GM23338 (cell line): ENCODE results near the gene HMCES. TPM values are rescaled to one million over a fixed set of nuclear protein-coding genes. Genes with fewer than 3 reads are reported as not detected.
A peak's percentile ranks its signal among the peaks of the same experiment; 100 is the strongest.

Experiments used
- ATAC-seq: fragments of 200-7000 bp; cut with Tn5 transposase; 3 replicates; pipeline ENCODE4 v1.9.1; 2020
- DNase-seq: peaks from one replicate; pipeline ENCODE4 v3.0.0-alpha.2; 2015; ENCODE audit warnings: low spot score
- H2AFZ ChIP-seq: fragments of 200-600 bp; sonication (generic); 2 replicates; pipeline ENCODE4 v1.8.0; 2016; ENCODE audit warnings: antibody characterized with exemption, mild to moderate bottlenecking, moderate library complexity
- H3F3A ChIP-seq: fragments of 200-600 bp; sonication (generic); replicated peaks from 2 replicates; pipeline ENCODE4 v1.8.0; 2017; ENCODE audit warnings: antibody characterized with exemption, mixed run types, low read depth
- H3K27ac ChIP-seq: fragments of 200-600 bp; sonication (generic); 2 replicates; pipeline ENCODE4 v1.6.1; 2016; ENCODE audit warnings: low read depth
- H3K27me3 ChIP-seq: fragments of 200-600 bp; sonication (generic); 2 replicates; pipeline ENCODE4 v1.8.0; 2016; ENCODE audit warnings: mild to moderate bottlenecking, mixed run types, moderate library complexity; ENCODE audit not compliant: insufficient read depth
- H3K36me3 ChIP-seq: fragments of 200-600 bp; sonication (generic); 2 replicates; pipeline ENCODE4 v1.8.0; 2016; ENCODE audit warnings: mild to moderate bottlenecking; ENCODE audit not compliant: insufficient read depth
- H3K4me1 ChIP-seq: fragments of 200-600 bp; sonication (generic); 2 replicates; pipeline ENCODE4 v1.8.0; 2016; ENCODE audit warnings: mild to moderate bottlenecking, moderate library complexity; ENCODE audit not compliant: insufficient read depth
- H3K4me2 ChIP-seq: fragments of 200-600 bp; sonication (generic); 2 replicates; pipeline ENCODE4 v1.7.1; 2017; ENCODE audit warnings: mixed run types
- H3K4me3 ChIP-seq: fragments of 200-600 bp; sonication (generic); 2 replicates; pipeline ENCODE4 v1.6.1; 2016; ENCODE audit warnings: mixed run types
- H3K79me2 ChIP-seq: fragments of 200-600 bp; sonication (generic); replicated peaks from 2 replicates; pipeline ENCODE4 v1.8.0; 2017; ENCODE audit warnings: mild to moderate bottlenecking; ENCODE audit not compliant: insufficient read depth
- H3K9me2 ChIP-seq: fragments of 200-600 bp; sonication (generic); 2 replicates; pipeline ENCODE4 v1.8.0; 2017; ENCODE audit not compliant: insufficient read depth
- H4K20me1 ChIP-seq: fragments of 200-600 bp; sonication (generic); replicated peaks from 2 replicates; pipeline ENCODE4 v1.8.0; 2017; ENCODE audit warnings: mild to moderate bottlenecking; ENCODE audit not compliant: insufficient read depth
- H3K27ac Mint-ChIP-seq: 2 replicates; pipeline ENCODE4 v1.8.0; 2020; ENCODE audit warnings: inconsistent platforms, mild to moderate bottlenecking, moderate library complexity, mixed read lengths
- H3K27me3 Mint-ChIP-seq: 3 replicates; pipeline ENCODE4 v1.8.0; 2022; ENCODE audit warnings: low read depth, mild to moderate bottlenecking, moderate library complexity, mixed read lengths, inconsistent platforms; ENCODE audit not compliant: insufficient read depth, poor library complexity
- H3K36me3 Mint-ChIP-seq: 3 replicates; pipeline ENCODE4 v1.8.0; 2021; ENCODE audit warnings: low read depth, mild to moderate bottlenecking, inconsistent platforms, moderate library complexity, mixed read lengths
- H3K4me1 Mint-ChIP-seq: 3 replicates; pipeline ENCODE4 v1.8.0; 2020; ENCODE audit warnings: mild to moderate bottlenecking, inconsistent platforms, mixed read lengths
- H3K4me3 Mint-ChIP-seq: 3 replicates; pipeline ENCODE4 v1.8.0; 2021; ENCODE audit warnings: moderate library complexity, mild to moderate bottlenecking, inconsistent platforms, mixed read lengths
- H3K9me3 Mint-ChIP-seq: 3 replicates; pipeline ENCODE4 v1.8.0; 2020; ENCODE audit warnings: moderate library complexity, mild to moderate bottlenecking, inconsistent platforms, mixed read lengths
- CTCF ChIP-seq, 2 experiments: fragments of 200-600 bp in 1 of 2; sonication (generic) in 1 of 2; conservative IDR thresholded peaks; 2 replicates each; pipeline versions ENCODE4 v1.5.1 to v1.6.1; 2016 to 2017; ENCODE audit warnings: antibody characterized with exemption in 2 of 2, low read depth in 2 of 2, mild to moderate bottlenecking in 2 of 2, moderate library complexity in 1 of 2
- ETS1 ChIP-seq: IDR thresholded peaks from 2 replicates; pipeline ENCODE4 v1.6.1; 2016; ENCODE audit warnings: antibody characterized with exemption
- EZH2 ChIP-seq: fragments of 200-600 bp; sonication (generic); IDR thresholded peaks from one replicate; pipeline ENCODE4 v1.8.0; 2017; ENCODE audit warnings: antibody characterized with exemption, mild to moderate bottlenecking, low read depth; ENCODE audit not compliant: unreplicated experiment
- EZH2phosphoT487 ChIP-seq: fragments of 200-600 bp; sonication (generic); IDR thresholded peaks from one replicate; pipeline ENCODE4 v1.8.1; 2018; ENCODE audit warnings: antibody characterized with exemption; ENCODE audit not compliant: unreplicated experiment
- JUNB ChIP-seq: IDR thresholded peaks from one replicate; pipeline ENCODE4 v1.6.1; 2016; ENCODE audit warnings: antibody characterized with exemption; ENCODE audit not compliant: unreplicated experiment
- POLR2AphosphoS5 ChIP-seq: IDR thresholded peaks from 2 replicates; pipeline ENCODE4 v1.6.1; 2016; ENCODE audit warnings: antibody characterized with exemption, low read depth
- REST ChIP-seq: IDR thresholded peaks from one replicate; pipeline ENCODE4 v1.6.1; 2018; ENCODE audit warnings: antibody characterized with exemption; ENCODE audit not compliant: unreplicated experiment
- ZNF331 ChIP-seq: fragments of 250-450 bp; sonication (Bioruptor Pico); IDR thresholded peaks from 2 replicates; pipeline ENCODE4 v1.5.0; 2020; ENCODE audit warnings: low read depth, mild to moderate bottlenecking, moderate library complexity
- ZNF462 ChIP-seq: fragments of 250-450 bp; sonication (Bioruptor Pico); IDR thresholded peaks from 2 replicates; pipeline ENCODE4 v1.5.0; 2020; ENCODE audit warnings: mild to moderate bottlenecking, moderate library complexity
- polyA plus RNA-seq: library from polyadenylated mRNA; unstranded; fragments of >200 nt; fragmentation: Nextera tagmentation; extraction: Ambion mirVana; gene quantifications from 2 replicates; pipeline ENCODE4 v1.2.1, GENCODE V29; 2016
- total RNA-seq: library from RNA; depleted of rRNA; stranded (reverse); fragments of >200 nt; shearing (Covaris generic); gene quantifications from 2 replicates; pipeline ENCODE4 v1.2.3, GENCODE V29; 2014

HMCES gene
- total and polyA plus RNA-seq, 2 experiments from 2014 or later, result 36.5 to 44.5 TPM

- TF ChIP-seq ZNF462 (CRISPR knock-in tag), result 0 out of 2 replicates have a peak, but pooled peaks have one; percentile 6
- TF ChIP-seq EZH2phosphoT487, result no peak
Measured at GRCh38 chr3:129314386-129315222, 35.9 kb downstream of the HMCES start (continued).

- Mint-ChIP-seq H3K9me3 (no peaks in the 10 kb centered on the region; the same call in 2 of the 3 replicates), H3K27me3 (peaks cover 23% of the 10 kb centered on the region), H3K36me3 (peaks cover 4% of the 10 kb centered on the region; the same call in 2 of the 3 replicates), H3K4me3 (peak overlapping the region; percentile 93), H3K4me1 (peaks cover 11% of the 10 kb centered on the region), H3K27ac (peak overlapping the region; percentile 88; the same call in 1 of the 2 replicates)
- no peaks in the 10 kb centered on the region for H3K36me3 ChIP-seq
- no peaks in the 10 kb centered on the region for H3K9me2 ChIP-seq
- peaks cover 7% of the 10 kb centered on the region for H3K4me1 ChIP-seq
- H3K4me3 ChIP-seq, result peak overlapping the region; percentile 97
- 0 out of 2 replicates have a peak overlapping the region, but pooled peaks have one; percentile 50 for H3K27ac ChIP-seq
- H4K20me1 ChIP-seq, result no peaks in the 10 kb centered on the region
- no peak overlapping the region for H2AFZ ChIP-seq
- ATAC-seq, result peak; percentile 3; the same call in 2 of the 3 replicates
- DNase-seq, result peak; percentile 30
- H3K27me3 ChIP-seq, result no peaks in the 10 kb centered on the region
- H3K4me2 ChIP-seq, result peak overlapping the region; percentile 95
- peaks cover 11% of the 10 kb centered on the region for H3K79me2 ChIP-seq
- no peaks in the 10 kb centered on the region for H3F3A ChIP-seq
- TF ChIP-seq POLR2AphosphoS5 (no peak; the same call in 1 of the 2 replicates), EZH2phosphoT487 (no peak), JUNB (no peak), ZNF331 (no peak), EZH2 (no peak), CTCF (conservative IDR thresholded peaks at IDR 0.05; ENCODE audit: low read depth in 2 of 2) (no peak), ETS1 (no peak), REST (no peak)
Measured at GRCh38 chr3:129315223-129315997, 36.7 kb downstream of the HMCES start.
